ENCODE measurements around the gene YBEY. TPM values are rescaled to one million over a fixed set of nuclear protein-coding genes. Genes with fewer than 3 reads are reported as not detected.

The YBEY gene
- total RNA-seq, 4 donors from 2014 or later: 6.1 to 16.3 (median 13.3) TPM

DNA sequence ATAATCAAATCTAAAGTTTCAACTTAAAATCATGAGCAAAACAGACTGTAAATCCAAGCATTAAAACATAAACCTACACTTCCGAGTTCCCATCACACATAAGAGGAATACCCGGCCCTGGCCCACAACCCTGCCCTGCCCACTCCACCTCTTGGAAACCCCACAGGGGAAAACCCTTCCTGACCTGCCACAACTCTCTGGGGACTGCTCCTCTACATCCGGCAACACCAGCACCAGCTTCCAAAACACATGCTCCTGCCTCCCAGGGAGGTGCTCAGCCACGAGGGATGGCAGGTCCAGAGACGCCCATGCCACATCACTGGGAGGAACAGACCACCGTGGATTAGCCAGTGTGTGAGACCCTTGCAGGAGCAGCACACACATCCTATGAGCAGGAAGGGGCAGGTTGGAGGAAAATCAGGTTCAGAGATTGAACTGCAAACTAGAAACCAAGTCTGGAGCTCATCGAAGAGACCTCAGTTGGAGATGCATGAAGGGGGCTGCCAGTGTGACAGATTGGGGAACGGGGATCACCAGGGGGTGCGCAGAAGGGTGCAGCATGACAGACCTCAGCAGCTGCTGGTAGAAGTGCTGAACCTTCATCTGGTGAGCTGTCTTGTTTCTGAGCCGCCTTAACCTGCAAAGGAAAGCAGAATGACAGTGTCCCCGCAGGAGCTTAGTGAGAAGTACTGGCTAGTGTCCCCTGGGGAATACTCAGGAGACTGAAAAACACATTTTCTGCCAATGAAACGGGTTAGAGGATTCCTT lies 31.8 kb upstream of the YBEY start:
- Histone ChIP-seq H3K9me3 (no peaks in the 10 kb centered on the region), H3K27me3 (no peaks in the 10 kb centered on the region), H3K36me3 (peaks cover 0 to 100% of the 10 kb centered on the region in 2 donors), H3K27ac (no peak overlapping the region), H3K4me1 (no peaks in the 10 kb centered on the region), H3K4me3 (no peak overlapping the region)
- TF ChIP-seq EP300 (IDR thresholded peaks at IDR 0.05) (no peak), POLR2AphosphoS5 (IDR thresholded peaks at IDR 0.05) (no peak), POLR2A (IDR thresholded peaks at IDR 0.05) (no peak)
- no peak for ATAC-seq
- 72 to 87% methylated on average over 8 of the region's 12 CpGs for WGBS, 2 donors (ENCODE audit: low coverage in 1 of 2)

DNA sequence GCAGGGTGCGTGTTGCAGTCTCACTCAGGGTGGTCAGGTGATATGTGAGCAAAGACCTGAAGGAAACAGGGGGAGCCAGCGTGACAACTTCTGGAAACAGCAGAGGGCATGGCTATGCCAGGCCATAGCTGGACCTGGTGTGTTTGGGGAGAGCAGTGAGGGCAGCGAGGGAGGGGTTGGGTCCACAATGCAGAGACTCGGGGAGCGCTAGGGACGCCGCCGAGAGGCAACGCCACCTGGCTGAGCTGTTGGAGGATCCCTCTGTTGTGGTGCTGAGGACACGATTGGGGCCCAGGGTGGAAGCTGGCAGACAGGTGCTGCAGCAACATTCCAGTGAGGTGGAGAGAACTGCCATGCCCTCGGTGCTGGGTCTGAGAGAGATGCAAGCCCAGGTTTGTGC lies 31.0 kb upstream of the YBEY start:
- Histone ChIP-seq H3K27ac (no peak overlapping the region), H3K4me3 (no peak overlapping the region), H3K4me1 (no peaks in the 10 kb centered on the region), H3K27me3 (no peaks in the 10 kb centered on the region), H3K36me3 (peaks cover 0 to 100% of the 10 kb centered on the region in 2 donors), H3K9me3 (no peaks in the 10 kb centered on the region)
- ATAC-seq: no peak
- 88% methylated on average over 8 of the region's 11 CpGs; no CpG with 5 or more reads in 1 of the 2 donors for WGBS, 2 donors (ENCODE audit: low coverage in 1 of 2)
- no peak for TF ChIP-seq POLR2AphosphoS5 (IDR thresholded peaks at IDR 0.05)
- TF ChIP-seq POLR2A (IDR thresholded peaks at IDR 0.05): no peak
- no peak for TF ChIP-seq EP300 (IDR thresholded peaks at IDR 0.05)

GRCh38 chr21:46255758-46256337 lies 30.3 kb upstream of the YBEY start:
- Histone ChIP-seq H3K9me3 (no peaks in the 10 kb centered on the region), H3K4me3 (no peak overlapping the region), H3K4me1 (no peaks in the 10 kb centered on the region), H3K27me3 (no peaks in the 10 kb centered on the region), H3K36me3 (peaks cover 0 to 100% of the 10 kb centered on the region in 2 donors), H3K27ac (no peak overlapping the region)
- no peak for ATAC-seq
- WGBS, 2 donors (ENCODE audit: low coverage in 1 of 2): 85% methylated on average over 2 of the region's 6 CpGs; no CpG with 5 or more reads in 1 of the 2 donors
- TF ChIP-seq EP300 (IDR thresholded peaks at IDR 0.05) (no peak), POLR2AphosphoS5 (IDR thresholded peaks at IDR 0.05) (no peak), POLR2A (IDR thresholded peaks at IDR 0.05) (no peak)
- TF ChIP-seq, protein P1, sequence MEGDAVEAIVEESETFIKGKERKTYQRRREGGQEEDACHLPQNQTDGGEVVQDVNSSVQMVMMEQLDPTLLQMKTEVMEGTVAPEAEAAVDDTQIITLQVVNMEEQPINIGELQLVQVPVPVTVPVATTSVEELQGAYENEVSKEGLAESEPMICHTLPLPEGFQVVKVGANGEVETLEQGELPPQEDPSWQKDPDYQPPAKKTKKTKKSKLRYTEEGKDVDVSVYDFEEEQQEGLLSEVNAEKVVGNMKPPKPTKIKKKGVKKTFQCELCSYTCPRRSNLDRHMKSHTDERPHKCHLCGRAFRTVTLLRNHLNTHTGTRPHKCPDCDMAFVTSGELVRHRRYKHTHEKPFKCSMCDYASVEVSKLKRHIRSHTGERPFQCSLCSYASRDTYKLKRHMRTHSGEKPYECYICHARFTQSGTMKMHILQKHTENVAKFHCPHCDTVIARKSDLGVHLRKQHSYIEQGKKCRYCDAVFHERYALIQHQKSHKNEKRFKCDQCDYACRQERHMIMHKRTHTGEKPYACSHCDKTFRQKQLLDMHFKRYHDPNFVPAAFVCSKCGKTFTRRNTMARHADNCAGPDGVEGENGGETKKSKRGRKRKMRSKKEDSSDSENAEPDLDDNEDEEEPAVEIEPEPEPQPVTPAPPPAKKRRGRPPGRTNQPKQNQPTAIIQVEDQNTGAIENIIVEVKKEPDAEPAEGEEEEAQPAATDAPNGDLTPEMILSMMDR (IDR thresholded peaks at IDR 0.05): no peak

GRCh38 chr21:46256501-46256994 lies 29.6 kb upstream of the YBEY start:
- Histone ChIP-seq H3K36me3 (peaks cover 0 to 100% of the 10 kb centered on the region in 2 donors), H3K27ac (no peak overlapping the region)
- WGBS, 2 donors (ENCODE audit: low coverage in 1 of 2): 84% methylated on average over 5 of the region's 18 CpGs; no CpG with 5 or more reads in 1 of the 2 donors

DNA sequence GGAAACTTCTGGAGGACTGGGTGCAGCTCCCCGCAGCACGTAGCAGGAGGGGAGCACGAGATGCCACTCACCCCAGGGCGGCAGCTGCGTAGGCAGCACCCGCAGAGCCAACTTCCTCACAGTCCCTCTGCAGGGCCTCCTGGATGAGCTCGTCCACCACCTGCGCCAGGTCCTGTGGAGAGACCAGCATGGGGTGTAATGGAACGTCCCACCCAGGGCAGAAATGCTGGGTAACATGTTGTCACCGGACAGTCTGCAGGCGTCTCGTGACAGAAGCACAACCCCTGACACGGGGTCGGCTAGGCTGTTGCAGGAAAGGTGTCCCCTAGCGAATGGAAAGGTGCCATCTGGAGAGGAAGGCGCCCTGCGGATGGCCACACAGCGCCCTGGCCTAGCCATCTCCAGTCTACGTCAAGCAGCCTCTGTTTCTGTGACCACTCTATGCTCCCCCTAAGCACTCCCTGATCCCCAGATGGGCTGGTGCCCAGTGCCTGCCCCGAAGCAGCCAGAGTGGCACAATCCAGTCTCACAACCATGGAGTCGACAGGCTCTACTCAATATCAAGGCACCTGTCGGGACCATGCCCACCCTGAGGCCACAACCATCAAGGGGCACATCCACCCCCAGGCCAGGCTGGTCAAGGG lies 22.0 kb upstream of the YBEY start:
- no peak overlapping the region for H3K27ac ChIP-seq
- peaks cover 0 to 99% of the 10 kb centered on the region in 2 donors for H3K36me3 ChIP-seq
- H3K4me3 ChIP-seq: no peak overlapping the region
- H3K4me1 ChIP-seq: no peaks in the 10 kb centered on the region
- H3K27me3 ChIP-seq: no peaks in the 10 kb centered on the region
- no peak for ATAC-seq
- H3K9me3 ChIP-seq: no peaks in the 10 kb centered on the region
- TF ChIP-seq POLR2A (IDR thresholded peaks at IDR 0.05) (no peak), EP300 (IDR thresholded peaks at IDR 0.05) (no peak), POLR2AphosphoS5 (IDR thresholded peaks at IDR 0.05) (no peak)
- TF ChIP-seq, protein P1 (IDR thresholded peaks at IDR 0.05): no peak
- 96 to 100% methylated on average over 3 to 4 of the region's 22 CpGs for WGBS, 2 donors (ENCODE audit: low coverage in 1 of 2)

More at GRCh38 chr21:46256501-46256994, 29.6 kb upstream of the YBEY start:
- no peaks in the 10 kb centered on the region for H3K4me1 ChIP-seq
- no peak for TF ChIP-seq POLR2AphosphoS5 (IDR thresholded peaks at IDR 0.05)
- TF ChIP-seq EP300 (IDR thresholded peaks at IDR 0.05): no peak
- TF ChIP-seq POLR2A (IDR thresholded peaks at IDR 0.05): no peak
- TF ChIP-seq, protein P1 (IDR thresholded peaks at IDR 0.05): no peak
- no peaks in the 10 kb centered on the region for H3K9me3 ChIP-seq
- no peaks in the 10 kb centered on the region for H3K27me3 ChIP-seq
- ATAC-seq: no peak
- H3K4me3 ChIP-seq: no peak overlapping the region
